ENCODE results near the gene ADAMTS1.

GRCh38 chr21:26820509-26820908 lies 24.7 kb downstream of the ADAMTS1 start:
- TF ChIP-seq CTCF (conservative IDR thresholded peaks at IDR 0.05; ENCODE audit: low read depth, low read length), result no peak
- no peak for TF ChIP-seq RAD21 (IDR thresholded peaks at IDR 0.05; ENCODE audit: low read length)
- TF ChIP-seq ELK1 (IDR thresholded peaks at IDR 0.05; ENCODE audit: borderline replicate concordance, low read depth, low read length), result no peak
- TF ChIP-seq SMC3 (IDR thresholded peaks at IDR 0.05; ENCODE audit: low read depth, low read length), result no peak
- TF ChIP-seq CEBPB (IDR thresholded peaks at IDR 0.05; ENCODE audit: low read depth, low read length), result no peak
- TF ChIP-seq MAZ (IDR thresholded peaks at IDR 0.05; ENCODE audit: borderline replicate concordance, low read depth, low read length), result no peak
- no peak for TF ChIP-seq RCOR1 (IDR thresholded peaks at IDR 0.05; ENCODE audit: insufficient replicate concordance, low read length)
- TF ChIP-seq NFE2L2 (IDR thresholded peaks at IDR 0.05; ENCODE audit: low read depth, low read length), result no peak
- no peak for TF ChIP-seq POLR2A (IDR thresholded peaks at IDR 0.05; ENCODE audit: low read depth, low read length)
- no peak for TF ChIP-seq MAFK (IDR thresholded peaks at IDR 0.05; ENCODE audit: low read depth, low read length)
- no peak for TF ChIP-seq FOS (IDR thresholded peaks at IDR 0.05; ENCODE audit: low read depth, low read length)
